Trophoblast cell (in vitro differentiated cells and primary cell): Measurements from ENCODE around the gene SLC9A4.
A peak's percentile ranks its signal among the peaks of the same experiment; 100 is the strongest.

ENCODE experiments used
- DNase-seq, 2 donors: peaks; one replicate each; pipeline ENCODE4 v3.0.0-alpha.2; 2016
- H2AFZ ChIP-seq: 2 replicates; pipeline ENCODE4 v1.6.1; 2013; ENCODE audit warnings: low read length, moderate library complexity, mild to moderate bottlenecking; ENCODE audit not compliant: insufficient read depth, poor library complexity
- H2AK5ac ChIP-seq: 2 replicates; pipeline ENCODE4 v1.6.1; 2013; ENCODE audit warnings: mild to moderate bottlenecking, low read length
- H2BK120ac ChIP-seq: 2 replicates; pipeline ENCODE4 v1.6.1; 2013; ENCODE audit warnings: low read length, mild to moderate bottlenecking, moderate library complexity; ENCODE audit not compliant: insufficient read depth, poor library complexity
- H2BK12ac ChIP-seq: 2 replicates; pipeline ENCODE4 v1.6.1; 2013; ENCODE audit warnings: mild to moderate bottlenecking, low read length, moderate library complexity
- H2BK5ac ChIP-seq: 2 replicates; pipeline ENCODE4 v1.6.1; 2013; ENCODE audit warnings: low read length, low read depth, moderate library complexity, mild to moderate bottlenecking; ENCODE audit not compliant: poor library complexity
- H3K14ac ChIP-seq: 2 replicates; pipeline ENCODE4 v1.6.1; 2013; ENCODE audit warnings: mild to moderate bottlenecking, low read length
- H3K18ac ChIP-seq: 2 replicates; pipeline ENCODE4 v1.6.1; 2013; ENCODE audit warnings: mild to moderate bottlenecking, low read length
- H3K23ac ChIP-seq: 2 replicates; pipeline ENCODE4 v1.6.1; 2013; ENCODE audit warnings: low read length
- H3K27ac ChIP-seq: 2 replicates; pipeline ENCODE4 v1.5.1; 2013; ENCODE audit warnings: low read depth, mild to moderate bottlenecking, inconsistent platforms, low read length, moderate library complexity
- H3K27me3 ChIP-seq: 2 replicates; pipeline ENCODE4 v1.6.1; 2013; ENCODE audit warnings: inconsistent platforms, mild to moderate bottlenecking, low read length, moderate library complexity; ENCODE audit not compliant: insufficient read depth
- H3K36me3 ChIP-seq, 2 experiments: 1 replicate in 1 of 2; 2 replicates in 1 of 2; pipeline ENCODE4 v1.6.1; 2013; ENCODE audit warnings: low read length in 2 of 2, mild to moderate bottlenecking in 2 of 2, moderate library complexity in 1 of 2; ENCODE audit not compliant: insufficient read depth in 2 of 2, control insufficient read depth in 1 of 2
- H3K4ac ChIP-seq: 2 replicates; pipeline ENCODE4 v1.6.1; 2013; ENCODE audit warnings: low read depth, mild to moderate bottlenecking, low read length, moderate library complexity
- H3K4me1 ChIP-seq, 2 experiments: 1 replicate in 1 of 2; 2 replicates in 1 of 2; pipeline ENCODE4 v1.6.1; 2013; ENCODE audit warnings: low read length in 2 of 2, mild to moderate bottlenecking in 2 of 2, moderate library complexity in 1 of 2; ENCODE audit not compliant: insufficient read depth in 2 of 2, control insufficient read depth in 1 of 2
- H3K4me2 ChIP-seq: 2 replicates; pipeline ENCODE4 v1.6.1; 2013; ENCODE audit warnings: inconsistent platforms, mild to moderate bottlenecking, low read length, moderate library complexity
- H3K4me3 ChIP-seq: 2 replicates; pipeline ENCODE4 v1.5.1; 2013; ENCODE audit warnings: mild to moderate bottlenecking, low read depth, low read length, inconsistent platforms
- H3K79me1 ChIP-seq: one replicate; pipeline ENCODE4 v1.6.1; 2013; ENCODE audit warnings: low read length
- H3K79me2 ChIP-seq: 2 replicates; pipeline ENCODE4 v1.6.1; 2013; ENCODE audit warnings: low read length, mild to moderate bottlenecking; ENCODE audit not compliant: control insufficient read depth, insufficient read depth, poor library complexity
- H3K9ac ChIP-seq: 2 replicates; pipeline ENCODE4 v1.6.1; 2013; ENCODE audit warnings: mild to moderate bottlenecking, low read length
- H3K9me3 ChIP-seq: 2 replicates; pipeline ENCODE4 v1.6.1; 2013; ENCODE audit warnings: low read depth, mild to moderate bottlenecking, control low read depth, inconsistent platforms, low read length; ENCODE audit not compliant: insufficient read depth
- H4K12ac ChIP-seq: 2 replicates; pipeline ENCODE4 v1.6.1; 2013; ENCODE audit warnings: low read depth, mild to moderate bottlenecking, low read length, moderate library complexity
- H4K8ac ChIP-seq: 2 replicates; pipeline ENCODE4 v1.6.1; 2013; ENCODE audit warnings: low read depth, mild to moderate bottlenecking, low read length, moderate library complexity
- H4K91ac ChIP-seq: one replicate; pipeline ENCODE4 v1.6.1; 2013; ENCODE audit warnings: low read depth, mild to moderate bottlenecking, low read length, moderate library complexity
- WGBS: extraction: QIAGEN DNeasy Blood & Tissue Kit; methylation state at CpG from one replicate; pipeline ENCODE4 v1.1.7; 2013; ENCODE audit warnings: missing lambda C conversion rate; ENCODE audit not compliant: insufficient read length, insufficient coverage; ENCODE audit errors: extremely low coverage; 5-methylcytosine and 5-hydroxymethylcytosine counted together

The SLC9A4 gene

GRCh38 chr2:102550151-102550550 is 77.1 kb downstream of the SLC9A4 start:
- Histone ChIP-seq H3K14ac (no peak overlapping the region), H2BK12ac (no peak overlapping the region), H3K27me3 (no peaks in the 10 kb centered on the region), H3K4ac (no peak overlapping the region), H2AFZ (no peak overlapping the region), H3K27ac (no peak overlapping the region), H3K9me3 (no peaks in the 10 kb centered on the region), H2BK5ac (no peak overlapping the region), H3K18ac (no peak overlapping the region), H3K4me2 (no peak overlapping the region), H3K79me2 (no peaks in the 10 kb centered on the region), H3K4me3 (no peak overlapping the region), H3K36me3 (no peaks in the 10 kb centered on the region), H3K79me1 (no peaks in the 10 kb centered on the region), H4K8ac (no peak overlapping the region), H2BK120ac (no peak overlapping the region), H2AK5ac (no peak overlapping the region), H3K23ac (no peak overlapping the region), H4K91ac (no peak overlapping the region), H3K9ac (no peak overlapping the region), H3K4me1 (no peaks in the 10 kb centered on the region), H4K12ac (no peak overlapping the region)
- DNase-seq, result no peak
- no CpG with 5 or more reads among the region's 2 CpGs for WGBS

GRCh38 chr2:102551329-102552096 is 78.5 kb downstream of the SLC9A4 start:
- Histone ChIP-seq H3K4ac (no peak overlapping the region), H3K27me3 (no peaks in the 10 kb centered on the region), H3K4me1 (no peaks in the 10 kb centered on the region), H2BK5ac (no peak overlapping the region), H3K18ac (no peak overlapping the region), H3K27ac (no peak overlapping the region), H3K23ac (no peak overlapping the region), H3K36me3 (no peaks in the 10 kb centered on the region), H3K14ac (no peak overlapping the region), H2BK12ac (no peak overlapping the region), H3K79me2 (no peaks in the 10 kb centered on the region), H4K91ac (no peak overlapping the region), H4K12ac (no peak overlapping the region), H3K9ac (no peak overlapping the region), H4K8ac (no peak overlapping the region), H3K9me3 (no peaks in the 10 kb centered on the region), H3K4me3 (no peak overlapping the region), H3K79me1 (no peaks in the 10 kb centered on the region), H2BK120ac (no peak overlapping the region), H2AFZ (no peak overlapping the region), H3K4me2 (no peak overlapping the region), H2AK5ac (no peak overlapping the region)
- DNase-seq, result no peak
- no CpG with 5 or more reads among the region's 2 CpGs for WGBS

- no peak overlapping the region for H2BK12ac ChIP-seq
- no peak overlapping the region for H2AK5ac ChIP-seq
- no peak overlapping the region for H3K18ac ChIP-seq
- H3K23ac ChIP-seq, result no peak overlapping the region
- H3K79me2 ChIP-seq, result no peaks in the 10 kb centered on the region
- H3K4me1 ChIP-seq, result no peaks in the 10 kb centered on the region
- no peak overlapping the region for H3K27ac ChIP-seq
- no peak overlapping the region for H3K4me3 ChIP-seq
- H3K79me1 ChIP-seq, result no peaks in the 10 kb centered on the region
- H3K9ac ChIP-seq, result no peak overlapping the region
- no peak overlapping the region for H2AFZ ChIP-seq
- no peak overlapping the region for H4K8ac ChIP-seq
- no peak overlapping the region for H4K91ac ChIP-seq
- no peak for DNase-seq
- no peak overlapping the region for H3K4me2 ChIP-seq
- H3K14ac ChIP-seq, result no peak overlapping the region
- H3K36me3 ChIP-seq, result no peaks in the 10 kb centered on the region
- WGBS, result no CpG with 5 or more reads among the region's 1 CpG
- no peak overlapping the region for H4K12ac ChIP-seq
- H3K27me3 ChIP-seq, result no peaks in the 10 kb centered on the region
- H3K9me3 ChIP-seq, result no peaks in the 10 kb centered on the region
- H3K4ac ChIP-seq, result no peak overlapping the region
- no peak overlapping the region for H2BK5ac ChIP-seq
- H2BK120ac ChIP-seq, result no peak overlapping the region
Measured at GRCh38 chr2:102553601-102554000, 80.6 kb downstream of the SLC9A4 start.

- H2BK5ac ChIP-seq, result no peak overlapping the region
- WGBS, result no CpG with 5 or more reads among the region's 1 CpG
- H3K18ac ChIP-seq, result no peak overlapping the region
- H2BK12ac ChIP-seq, result no peak overlapping the region
- H3K4me3 ChIP-seq, result no peak overlapping the region
- H3K4me1 ChIP-seq, result no peaks in the 10 kb centered on the region
- H4K12ac ChIP-seq, result no peak overlapping the region
- no peak overlapping the region for H3K23ac ChIP-seq
- no peaks in the 10 kb centered on the region for H3K36me3 ChIP-seq
- H3K4me2 ChIP-seq, result no peak overlapping the region
- no peak overlapping the region for H3K27ac ChIP-seq
- DNase-seq, result peak in 1 of 2 donors; percentile 8
- no peaks in the 10 kb centered on the region for H3K27me3 ChIP-seq
- H2AK5ac ChIP-seq, result no peak overlapping the region
- no peaks in the 10 kb centered on the region for H3K79me1 ChIP-seq
- no peak overlapping the region for H3K9ac ChIP-seq
- H3K4ac ChIP-seq, result no peak overlapping the region
- H4K91ac ChIP-seq, result no peak overlapping the region
- no peak overlapping the region for H2AFZ ChIP-seq
- H3K9me3 ChIP-seq, result no peaks in the 10 kb centered on the region
- no peak overlapping the region for H3K14ac ChIP-seq
- H2BK120ac ChIP-seq, result no peak overlapping the region
- H4K8ac ChIP-seq, result no peak overlapping the region
- no peaks in the 10 kb centered on the region for H3K79me2 ChIP-seq
Measured at GRCh38 chr2:102558463-102558862, 85.4 kb downstream of the SLC9A4 start.
